GM18508 (cell line): Measurements from ENCODE around the gene KCND3.

Experiments
- ATAC-seq: cut with Tn5 transposase; IDR thresholded peaks from one replicate; pipeline ENCODE4 v1.9.1; 2021; ENCODE audit warnings: moderate number of reproducible peaks; ENCODE audit not compliant: insufficient read depth, unreplicated experiment

Gene KCND3

GRCh38 chr1:111990026-111990877, 784 bp upstream of the KCND3 start:
- no peak for ATAC-seq

- no peak for ATAC-seq
Observed at GRCh38 chr1:111988743-111989453, 570 bp downstream of the KCND3 start.

GRCh38 chr1:111988377-111988742, 1.1 kb downstream of the KCND3 start:
- no peak for ATAC-seq

- ATAC-seq = no peak
Observed at GRCh38 chr1:111987502-111987901, 2.0 kb downstream of the KCND3 start.

GRCh38 chr1:111983500-111983899, 6.0 kb downstream of the KCND3 start:
- ATAC-seq = no peak

GRCh38 chr1:111982428-111982827, 7.0 kb downstream of the KCND3 start:
- ATAC-seq = no peak

- no peak for ATAC-seq
Observed at GRCh38 chr1:111981871-111982270, 7.6 kb downstream of the KCND3 start.

GRCh38 chr1:111981090-111981489, 8.4 kb downstream of the KCND3 start:
- no peak for ATAC-seq

- no peak for ATAC-seq
Observed at GRCh38 chr1:111980686-111981085, 8.8 kb downstream of the KCND3 start.

- ATAC-seq = no peak
Observed at GRCh38 chr1:111978695-111979094, 10.8 kb downstream of the KCND3 start.

GRCh38 chr1:111977378-111977777, 12.1 kb downstream of the KCND3 start:
- no peak for ATAC-seq

GRCh38 chr1:111976842-111977241, 12.6 kb downstream of the KCND3 start:
- no peak for ATAC-seq

- no peak for ATAC-seq
Observed at GRCh38 chr1:111976332-111976731, 13.1 kb downstream of the KCND3 start.

GRCh38 chr1:111973150-111973790, 16.2 kb downstream of the KCND3 start:
- no peak for ATAC-seq

GRCh38 chr1:111971396-111971795, 18.1 kb downstream of the KCND3 start:
- ATAC-seq = no peak

- no peak for ATAC-seq
Observed at GRCh38 chr1:111968511-111968910, 21.0 kb downstream of the KCND3 start.

GRCh38 chr1:111967886-111968285, 21.6 kb downstream of the KCND3 start:
- ATAC-seq = no peak

- no peak for ATAC-seq
Observed at GRCh38 chr1:111967067-111967690, 22.3 kb downstream of the KCND3 start.

- ATAC-seq = no peak
Observed at GRCh38 chr1:111965781-111966443, 23.6 kb downstream of the KCND3 start.

GRCh38 chr1:111963985-111964738, 25.3 kb downstream of the KCND3 start:
- ATAC-seq = no peak
